GM12801 (cell line): ENCODE measurements around the gene TYMP.

Experiments used
- TF ChIP-seq, protein P1 (sequence below): IDR thresholded peaks from one replicate; pipeline ENCODE4 v1.5.1; 2011; ENCODE audit warnings: control low read depth; ENCODE audit not compliant: insufficient read length; ENCODE audit errors: extremely low read depth

The TYMP gene

GRCh38 chr22:50523458-50523805, 6.4 kb downstream of the TYMP start:
- TF ChIP-seq, protein P1, sequence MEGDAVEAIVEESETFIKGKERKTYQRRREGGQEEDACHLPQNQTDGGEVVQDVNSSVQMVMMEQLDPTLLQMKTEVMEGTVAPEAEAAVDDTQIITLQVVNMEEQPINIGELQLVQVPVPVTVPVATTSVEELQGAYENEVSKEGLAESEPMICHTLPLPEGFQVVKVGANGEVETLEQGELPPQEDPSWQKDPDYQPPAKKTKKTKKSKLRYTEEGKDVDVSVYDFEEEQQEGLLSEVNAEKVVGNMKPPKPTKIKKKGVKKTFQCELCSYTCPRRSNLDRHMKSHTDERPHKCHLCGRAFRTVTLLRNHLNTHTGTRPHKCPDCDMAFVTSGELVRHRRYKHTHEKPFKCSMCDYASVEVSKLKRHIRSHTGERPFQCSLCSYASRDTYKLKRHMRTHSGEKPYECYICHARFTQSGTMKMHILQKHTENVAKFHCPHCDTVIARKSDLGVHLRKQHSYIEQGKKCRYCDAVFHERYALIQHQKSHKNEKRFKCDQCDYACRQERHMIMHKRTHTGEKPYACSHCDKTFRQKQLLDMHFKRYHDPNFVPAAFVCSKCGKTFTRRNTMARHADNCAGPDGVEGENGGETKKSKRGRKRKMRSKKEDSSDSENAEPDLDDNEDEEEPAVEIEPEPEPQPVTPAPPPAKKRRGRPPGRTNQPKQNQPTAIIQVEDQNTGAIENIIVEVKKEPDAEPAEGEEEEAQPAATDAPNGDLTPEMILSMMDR, result no peak

- TF ChIP-seq, protein P1, result no peak
Observed at GRCh38 chr22:50522806-50523438, 6.9 kb downstream of the TYMP start.

- TF ChIP-seq, protein P1, result no peak
Observed at GRCh38 chr22:50522208-50522805, 7.5 kb downstream of the TYMP start.

GRCh38 chr22:50521710-50522109, 8.1 kb downstream of the TYMP start:
- TF ChIP-seq, protein P1, result no peak

DNA sequence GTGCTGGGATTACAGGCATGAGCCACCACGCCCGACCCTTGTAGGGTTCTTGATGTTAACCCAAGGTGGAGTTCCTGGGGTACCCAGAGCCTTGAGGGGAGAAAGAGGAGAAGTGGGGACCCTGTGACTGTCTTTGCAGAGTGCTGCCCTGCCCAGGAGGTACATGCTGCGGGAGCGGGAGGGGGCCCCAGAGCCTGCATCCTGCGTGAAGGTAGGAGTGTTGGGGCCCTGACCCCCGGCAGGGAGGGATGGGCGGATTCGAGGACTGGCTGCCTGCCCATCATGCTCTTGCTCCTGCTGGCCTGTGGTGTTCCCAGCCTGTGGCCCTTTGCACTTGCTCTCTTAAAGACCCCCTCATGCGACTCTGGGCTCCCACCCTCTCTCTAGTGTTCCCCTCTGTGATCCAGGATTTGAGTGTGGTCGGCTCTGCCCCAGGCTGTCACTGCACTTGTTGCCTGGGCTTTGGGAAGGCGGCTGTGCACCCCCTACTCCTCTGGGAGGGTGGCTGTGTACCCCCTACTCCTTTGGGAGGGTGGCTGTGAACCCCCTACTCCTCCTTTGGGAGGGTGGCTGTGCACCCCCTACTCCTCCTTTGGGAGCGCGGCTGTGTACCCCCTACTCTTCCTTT, 8.9 kb downstream of the TYMP start:
- TF ChIP-seq, protein P1, result no peak

DNA sequence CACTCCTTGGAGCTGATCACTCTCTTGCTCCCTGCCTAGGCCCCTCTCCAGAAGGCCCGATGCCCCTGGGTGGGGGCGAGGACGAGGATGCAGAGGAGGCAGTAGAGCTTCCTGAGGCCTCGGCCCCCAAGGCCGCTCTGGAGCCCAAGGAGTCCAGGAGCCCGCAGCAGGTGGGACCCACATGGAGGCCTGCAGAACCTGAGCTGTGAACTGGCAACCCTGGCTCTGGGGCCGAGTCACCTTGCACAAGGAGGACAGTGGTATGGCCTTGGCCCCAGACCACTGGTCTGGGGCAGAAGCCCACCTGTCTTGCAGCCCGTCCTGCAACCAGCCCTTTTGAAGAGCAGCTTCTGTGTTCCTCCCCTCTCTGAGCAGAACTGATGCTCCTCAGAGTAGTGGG, 10.7 kb downstream of the TYMP start:
- TF ChIP-seq, protein P1, result no peak

DNA sequence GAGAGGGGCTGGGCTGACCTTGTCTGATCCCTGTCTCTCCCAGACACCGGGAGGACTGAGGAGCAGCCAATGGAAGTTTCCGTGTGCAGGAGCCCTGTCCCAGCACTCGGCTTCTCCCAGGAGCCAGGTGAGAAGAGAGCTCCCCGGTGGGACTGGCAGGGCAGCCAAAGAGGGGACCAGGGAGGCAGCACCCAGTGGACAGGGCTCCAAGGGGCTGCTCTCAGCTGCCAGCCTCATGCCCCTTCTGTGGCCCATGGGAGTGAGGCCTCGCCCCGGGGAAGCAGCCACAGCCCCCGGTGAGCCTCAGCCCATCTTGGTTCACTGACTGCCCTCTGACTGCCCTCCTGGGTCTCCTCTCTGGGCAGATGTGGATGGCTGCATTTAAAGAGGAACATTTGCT, 11.2 kb downstream of the TYMP start:
- TF ChIP-seq, protein P1, result no peak
